Measurements from ENCODE around the gene LGALS14. TPM values are rescaled to one million over a fixed set of nuclear protein-coding genes. Genes with fewer than 3 reads are reported as not detected.

The LGALS14 gene
- total RNA-seq, 1 donor from 2014 or later: not detected

- no peak for DNase-seq
Measured at GRCh38 chr19:39749981-39750380, 45.7 kb downstream of the LGALS14 start.

- DNase-seq: no peak
Measured at GRCh38 chr19:39752390-39752789, 48.1 kb downstream of the LGALS14 start.

GRCh38 chr19:39752795-39753194 lies 48.5 kb downstream of the LGALS14 start:
- no peak for DNase-seq

GRCh38 chr19:39754544-39754943 lies 50.3 kb downstream of the LGALS14 start:
- no peak for DNase-seq

GRCh38 chr19:39754971-39755370 lies 50.7 kb downstream of the LGALS14 start:
- DNase-seq: no peak

Small RNA genes lying within 50 kb of the gene (small RNA-seq; reads per million reads assigned to genes)
- gene RPS29P27 (ENCODE audit: low replicate concordance): not detected

Other genes starting within 250 kb of the LGALS14 start
- gene TIMM50, start 223.6 kb upstream of the LGALS14 start, total RNA-seq: 27.1 TPM
- not detected for gene DLL3, start 205.5 kb upstream of the LGALS14 start, total RNA-seq
- gene SELENOV, start 189.3 kb upstream of the LGALS14 start, total RNA-seq: not detected
- gene EID2B, start 171.6 kb upstream of the LGALS14 start, total RNA-seq: 5.0 TPM
- gene EID2, start 164.3 kb upstream of the LGALS14 start, total RNA-seq: 15.0 TPM
- gene LGALS13, start 102.0 kb upstream of the LGALS14 start, total RNA-seq: not detected
- gene LGALS16, start 48.6 kb upstream of the LGALS14 start, total RNA-seq: not detected
- gene CLC, start 33.5 kb downstream of the LGALS14 start, total RNA-seq: not detected
- gene LEUTX, start 74.4 kb downstream of the LGALS14 start, total RNA-seq: not detected
- 45.6 TPM for gene DYRK1B, start 129.7 kb downstream of the LGALS14 start, total RNA-seq
- 194 TPM for gene FBL, start 141.9 kb downstream of the LGALS14 start, total RNA-seq
- 17.0 TPM for gene FCGBP, start 230.2 kb downstream of the LGALS14 start, total RNA-seq

Data from tongue (tissue), 3 donors.